SU-DHL-6 (cell line): ENCODE measurements around the gene MALSU1.

Source experiments
- H2AFZ ChIP-seq: fragments of 200-600 bp; sonication (generic); 2 replicates; pipeline ENCODE4 v1.6.1; 2014; ENCODE audit warnings: low read depth, mild to moderate bottlenecking, moderate library complexity, mixed read lengths, antibody characterized with exemption, low read length; ENCODE audit not compliant: severe bottlenecking
- H3F3A ChIP-seq: fragments of 200-600 bp; shearing (Covaris generic); 2 replicates; pipeline ENCODE4 v1.6.0; 2016; ENCODE audit warnings: antibody characterized with exemption, mild to moderate bottlenecking; ENCODE audit not compliant: insufficient read depth
- H3K27ac ChIP-seq: fragments of 200-600 bp; sonication (generic); 2 replicates; pipeline ENCODE4 v1.5.1; 2016; ENCODE audit warnings: low read depth, mild to moderate bottlenecking, low read length, moderate library complexity, mixed read lengths
- H3K27me3 ChIP-seq: fragments of 200-600 bp; sonication (generic), shearing (Covaris generic); 2 replicates; pipeline ENCODE4 v1.6.0; 2014; ENCODE audit warnings: mild to moderate bottlenecking, low read length
- H3K36me3 ChIP-seq: fragments of 200-600 bp; sonication (generic); 2 replicates; pipeline ENCODE4 v1.6.1; 2014; ENCODE audit warnings: mild to moderate bottlenecking, low read length, mixed read lengths
- H3K4me2 ChIP-seq: fragments of 300-600, 200-600 bp; shearing (Covaris generic), sonication (generic); 2 replicates; pipeline ENCODE4 v1.6.0; 2014; ENCODE audit warnings: low read length, low read depth, mild to moderate bottlenecking; ENCODE audit not compliant: poor library complexity, severe bottlenecking
- H3K4me3 ChIP-seq: fragments of 200-600 bp; sonication (generic); 2 replicates; pipeline ENCODE4 v1.5.1; 2014; ENCODE audit warnings: antibody characterized with exemption, low read length, mild to moderate bottlenecking, mixed read lengths; ENCODE audit not compliant: insufficient read depth, poor library complexity, severe bottlenecking
- H3K79me2 ChIP-seq: fragments of 200-600 bp; sonication (generic); 2 replicates; pipeline ENCODE4 v1.6.1; 2014; ENCODE audit warnings: mild to moderate bottlenecking, low read length, moderate library complexity; ENCODE audit not compliant: insufficient read depth
- H3K9ac ChIP-seq: fragments of 200-600 bp; sonication (generic); 2 replicates; pipeline ENCODE4 v1.7.0; 2014; ENCODE audit warnings: mild to moderate bottlenecking, low read length
- H3K9me2 ChIP-seq: fragments of 200-600 bp; sonication (generic); replicated peaks from 2 replicates; pipeline ENCODE4 v1.6.1; 2014; ENCODE audit warnings: low read length; ENCODE audit not compliant: insufficient read depth
- H3K9me3 ChIP-seq: fragments of 200-600 bp; sonication (generic); 2 replicates; pipeline ENCODE4 v1.6.1; 2014; ENCODE audit warnings: low read length, mixed read lengths; ENCODE audit not compliant: insufficient read depth
- H4K20me1 ChIP-seq: fragments of 200-600 bp; sonication (generic); 2 replicates; pipeline ENCODE4 v1.6.1; 2014; ENCODE audit warnings: low read depth, mild to moderate bottlenecking, antibody characterized with exemption, low read length, moderate library complexity, mixed read lengths
- CTCF ChIP-seq: fragments of 200-600 bp; sonication (generic); IDR thresholded peaks from one replicate; pipeline ENCODE4 v1.5.1; 2017; ENCODE audit warnings: antibody characterized with exemption, mild to moderate bottlenecking, low read length, moderate library complexity; ENCODE audit not compliant: insufficient read depth, poor library complexity, severe bottlenecking
- EZH2phosphoT487 ChIP-seq: fragments of 200-600 bp; sonication (generic), shearing (Covaris generic); conservative IDR thresholded peaks from 2 replicates; pipeline ENCODE4 v1.6.1; 2018; ENCODE audit warnings: mild to moderate bottlenecking, antibody characterized with exemption, low read length, moderate library complexity, mixed read lengths

The MALSU1 gene

GRCh38 chr7:23273141-23273599 is 26.0 kb upstream of the MALSU1 start:
- no peaks in the 10 kb centered on the region for H3K36me3 ChIP-seq
- no peaks in the 10 kb centered on the region for H4K20me1 ChIP-seq
- H3K4me2 ChIP-seq: peak overlapping the region; percentile 85
- no peaks in the 10 kb centered on the region for H3K9me3 ChIP-seq
- H3K27me3 ChIP-seq: no peaks in the 10 kb centered on the region
- H3K9ac ChIP-seq: peak overlapping the region; percentile 53
- H2AFZ ChIP-seq: peak overlapping the region; percentile 85
- H3K4me3 ChIP-seq: peak overlapping the region; percentile 49
- peaks cover 9% of the 10 kb centered on the region; the same call in 1 of the 2 replicates for H3F3A ChIP-seq
- no peaks in the 10 kb centered on the region; the same call in 1 of the 2 replicates for H3K79me2 ChIP-seq
- H3K27ac ChIP-seq: peak overlapping the region; percentile 65
- no peak for TF ChIP-seq EZH2phosphoT487
- TF ChIP-seq CTCF: peak; percentile 95
- H3K9me2 ChIP-seq: no peaks in the 10 kb centered on the region

- Histone ChIP-seq H3K36me3 (no peaks in the 10 kb centered on the region), H3K9ac (no peak overlapping the region), H3K4me2 (no peak overlapping the region), H3F3A (peaks cover 9% of the 10 kb centered on the region; the same call in 1 of the 2 replicates), H3K27me3 (no peaks in the 10 kb centered on the region), H2AFZ (no peak overlapping the region), H3K79me2 (no peaks in the 10 kb centered on the region; the same call in 1 of the 2 replicates), H3K9me2 (no peaks in the 10 kb centered on the region), H3K4me3 (no peak overlapping the region), H3K27ac (no peak overlapping the region), H4K20me1 (no peaks in the 10 kb centered on the region), H3K9me3 (no peaks in the 10 kb centered on the region)
- TF ChIP-seq EZH2phosphoT487: no peak
- TF ChIP-seq CTCF: no peak
Observed at GRCh38 chr7:23275912-23276311, 23.2 kb upstream of the MALSU1 start.

GRCh38 chr7:23276376-23276775 is 22.8 kb upstream of the MALSU1 start:
- H4K20me1 ChIP-seq: no peaks in the 10 kb centered on the region
- no peaks in the 10 kb centered on the region for H3K36me3 ChIP-seq
- no peak overlapping the region for H3K27ac ChIP-seq
- H3K4me2 ChIP-seq: no peak overlapping the region
- H2AFZ ChIP-seq: no peak overlapping the region
- TF ChIP-seq CTCF: peak; percentile 79
- no peak for TF ChIP-seq EZH2phosphoT487
- H3K9me2 ChIP-seq: no peaks in the 10 kb centered on the region
- no peak overlapping the region for H3K4me3 ChIP-seq
- no peaks in the 10 kb centered on the region; the same call in 1 of the 2 replicates for H3K79me2 ChIP-seq
- no peaks in the 10 kb centered on the region for H3K9me3 ChIP-seq
- H3F3A ChIP-seq: peaks cover 9% of the 10 kb centered on the region; the same call in 1 of the 2 replicates
- no peaks in the 10 kb centered on the region for H3K27me3 ChIP-seq
- H3K9ac ChIP-seq: no peak overlapping the region
